ENCODE data around the gene CACNA2D2.

CACNA2D2 gene

GRCh38 chr3:50502225-50502583 is 1.2 kb downstream of the CACNA2D2 start:
- DNase-seq (ENCODE audit: low read depth, low spot score): no peak

GRCh38 chr3:50495609-50496423 is 7.6 kb downstream of the CACNA2D2 start:
- DNase-seq (ENCODE audit: low read depth, low spot score): no peak

GRCh38 chr3:50494126-50494525 is 9.3 kb downstream of the CACNA2D2 start:
- DNase-seq (ENCODE audit: low read depth, low spot score): no peak

- no peak for DNase-seq (ENCODE audit: low read depth, low spot score)
Observed at GRCh38 chr3:50493623-50494022, 9.8 kb downstream of the CACNA2D2 start.

- DNase-seq (ENCODE audit: low read depth, low spot score): no peak
Observed at GRCh38 chr3:50493086-50493485, 10.3 kb downstream of the CACNA2D2 start.

- no peak for DNase-seq (ENCODE audit: low read depth, low spot score)
Observed at GRCh38 chr3:50491023-50491422, 12.4 kb downstream of the CACNA2D2 start.

GRCh38 chr3:50490424-50490823 is 13.0 kb downstream of the CACNA2D2 start:
- no peak for DNase-seq (ENCODE audit: low read depth, low spot score)

GRCh38 chr3:50487181-50487580 is 16.3 kb downstream of the CACNA2D2 start:
- no peak for DNase-seq (ENCODE audit: low read depth, low spot score)

GRCh38 chr3:50486219-50486888 is 17.1 kb downstream of the CACNA2D2 start:
- no peak for DNase-seq (ENCODE audit: low read depth, low spot score)

- no peak for DNase-seq (ENCODE audit: low read depth, low spot score)
Observed at GRCh38 chr3:50484722-50485121, 18.7 kb downstream of the CACNA2D2 start.

GRCh38 chr3:50483374-50483773 is 20.1 kb downstream of the CACNA2D2 start:
- no peak for DNase-seq (ENCODE audit: low read depth, low spot score)

- DNase-seq (ENCODE audit: low read depth, low spot score): no peak
Observed at GRCh38 chr3:50481992-50482391, 21.4 kb downstream of the CACNA2D2 start.

GRCh38 chr3:50480471-50480870 is 23.0 kb downstream of the CACNA2D2 start:
- no peak for DNase-seq (ENCODE audit: low read depth, low spot score)

- DNase-seq (ENCODE audit: low read depth, low spot score): no peak
Observed at GRCh38 chr3:50479523-50479922, 23.9 kb downstream of the CACNA2D2 start.

GRCh38 chr3:50478671-50479260 is 24.7 kb downstream of the CACNA2D2 start:
- no peak for DNase-seq (ENCODE audit: low read depth, low spot score)

- no peak for DNase-seq (ENCODE audit: low read depth, low spot score)
Observed at GRCh38 chr3:50478051-50478450, 25.4 kb downstream of the CACNA2D2 start.

- no peak for DNase-seq (ENCODE audit: low read depth, low spot score)
Observed at GRCh38 chr3:50475348-50475747, 28.1 kb downstream of the CACNA2D2 start.

- no peak for DNase-seq (ENCODE audit: low read depth, low spot score)
Observed at GRCh38 chr3:50474717-50475116, 28.7 kb downstream of the CACNA2D2 start.

- no peak for DNase-seq (ENCODE audit: low read depth, low spot score)
Observed at GRCh38 chr3:50473768-50474167, 29.7 kb downstream of the CACNA2D2 start.

GRCh38 chr3:50472958-50473357 is 30.5 kb downstream of the CACNA2D2 start:
- no peak for DNase-seq (ENCODE audit: low read depth, low spot score)

GRCh38 chr3:50470658-50471057 is 32.8 kb downstream of the CACNA2D2 start:
- no peak for DNase-seq (ENCODE audit: low read depth, low spot score)

- no peak for DNase-seq (ENCODE audit: low read depth, low spot score)
Observed at GRCh38 chr3:50467919-50468318, 35.5 kb downstream of the CACNA2D2 start.

GRCh38 chr3:50466177-50466576 is 37.3 kb downstream of the CACNA2D2 start:
- DNase-seq (ENCODE audit: low read depth, low spot score): no peak
